Myocyte (in vitro differentiated cells): ENCODE data around the gene TJP2. TPM values are rescaled to one million over a fixed set of nuclear protein-coding genes. Genes with fewer than 3 reads are reported as not detected.

Experiments
- total RNA-seq: library from RNA; depleted of rRNA; stranded (reverse); fragments of >200 nt; gene quantifications from 2 replicates; pipeline ENCODE4 v1.2.3, GENCODE V29; 2014

Gene TJP2
- total RNA-seq, 1 donor from 2014 or later, result 13.5 TPM

Other genes with a start within 250 kb of the TJP2 start
- not detected in 2 replicates for gene PRKACG, start 160.2 kb upstream of the TJP2 start, total RNA-seq
- 6.5 and 12.9 TPM in 2 replicates for gene FXN, start 138.5 kb upstream of the TJP2 start, total RNA-seq
- 3.4 and 3.7 TPM in 2 replicates for gene ENTREP1, start 150.9 kb downstream of the TJP2 start, total RNA-seq